GM18508 (cell line): Measurements from ENCODE around the gene SFSWAP.
"Not testable (repeated sequence)": the region's sequence is repeated elsewhere in the genome, so short reads cannot be mapped to it uniquely, and the experiment has no call there.

Experiments used
- ATAC-seq: cut with Tn5 transposase; IDR thresholded peaks from one replicate; pipeline ENCODE4 v1.9.1; 2021; ENCODE audit warnings: moderate number of reproducible peaks; ENCODE audit not compliant: insufficient read depth, unreplicated experiment

The SFSWAP gene

GRCh38 chr12:131800594-131801135 lies 89.8 kb downstream of the SFSWAP start:
- ATAC-seq = no peak

- no peak for ATAC-seq
Measured at GRCh38 chr12:131801254-131801866, 90.5 kb downstream of the SFSWAP start.

GRCh38 chr12:131803961-131804521 lies 93.2 kb downstream of the SFSWAP start:
- no peak for ATAC-seq

GRCh38 chr12:131805421-131805820 lies 94.5 kb downstream of the SFSWAP start:
- no peak for ATAC-seq

GRCh38 chr12:131806674-131807073 lies 95.8 kb downstream of the SFSWAP start:
- ATAC-seq = no peak

GRCh38 chr12:131808744-131809371 lies 98.0 kb downstream of the SFSWAP start:
- ATAC-seq = no peak

GRCh38 chr12:131809476-131810254 lies 98.8 kb downstream of the SFSWAP start:
- ATAC-seq = not testable (repeated sequence)

GRCh38 chr12:131810726-131811125 lies 99.8 kb downstream of the SFSWAP start:
- ATAC-seq = no peak

- ATAC-seq = no peak
Measured at GRCh38 chr12:131815131-131815530, 104.2 kb downstream of the SFSWAP start.

GRCh38 chr12:131816495-131816894 lies 105.6 kb downstream of the SFSWAP start:
- ATAC-seq = no peak

- ATAC-seq = no peak
Measured at GRCh38 chr12:131817241-131817640, 106.4 kb downstream of the SFSWAP start.

GRCh38 chr12:131818821-131819585 lies 108.1 kb downstream of the SFSWAP start:
- ATAC-seq = no peak

- ATAC-seq = no peak
Measured at GRCh38 chr12:131824450-131824849, 113.6 kb downstream of the SFSWAP start.

GRCh38 chr12:131825146-131825892 lies 114.4 kb downstream of the SFSWAP start:
- ATAC-seq = no peak

GRCh38 chr12:131826097-131826928 lies 115.4 kb downstream of the SFSWAP start:
- no peak for ATAC-seq

GRCh38 chr12:131827961-131828534 lies 117.2 kb downstream of the SFSWAP start, which contains the start of gene MMP17:
Gene MMP17, plus strand, starts transcription at chr12:131828393. Its CDS starts 102 bp downstream, at chr12:131828495.
- no peak for ATAC-seq

- ATAC-seq = no peak
Measured at GRCh38 chr12:131828671-131829355, 117.9 kb downstream of the SFSWAP start.

GRCh38 chr12:131829356-131829747 lies 118.5 kb downstream of the SFSWAP start:
- ATAC-seq = no peak
